Brain microvascular endothelial cell (primary cell): ENCODE results near the gene SNX9.

ENCODE experiments used
- DNase-seq: peaks from one replicate; pipeline ENCODE4 v3.0.0-alpha.2; 2020
- H3K27ac ChIP-seq: fragments of 250-450 bp; sonication (Bioruptor Pico); 2 replicates; pipeline ENCODE4 v1.5.1; 2020; ENCODE audit warnings: mild to moderate bottlenecking, moderate library complexity
- H3K27me3 ChIP-seq: fragments of 250-450 bp; sonication (Bioruptor Pico); replicated peaks from 2 replicates; pipeline ENCODE4 v1.5.1; 2020; ENCODE audit warnings: mild to moderate bottlenecking
- H3K36me3 ChIP-seq: fragments of 250-450 bp; sonication (Bioruptor Pico); replicated peaks from 2 replicates; pipeline ENCODE4 v1.5.1; 2020; ENCODE audit warnings: mild to moderate bottlenecking
- H3K4me3 ChIP-seq: 2 replicates; pipeline ENCODE4 v1.5.1; 2011; ENCODE audit warnings: low read depth, mild to moderate bottlenecking, control low read depth, low read length, moderate library complexity
- CTCF ChIP-seq: IDR thresholded peaks from 2 replicates; pipeline ENCODE4 v1.5.1; 2011; ENCODE audit warnings: low read depth, mild to moderate bottlenecking, moderate library complexity, low read length, control low read depth, inconsistent platforms; ENCODE audit errors: missing control alignments
- in situ Hi-C: cut with HindIII; loops from 2 replicates; pipeline ENCODE4 v1.10.0; 2017; ENCODE audit warnings: low sequenced_read_pairs, low pct_ligation_motif_present

The SNX9 gene

GRCh38 chr6:157813191-157813590 lies 9.9 kb upstream of the SNX9 start:
- DNase-seq, result no peak

GRCh38 chr6:157813750-157814455 lies 9.1 kb upstream of the SNX9 start:
- peak; percentile 54 for DNase-seq
- H3K36me3 ChIP-seq, result no peaks in the 10 kb centered on the region
- no peak overlapping the region for H3K4me3 ChIP-seq
- H3K27ac ChIP-seq, result peak overlapping the region; percentile 76
- in situ Hi-C loops, result no loop called here
- TF ChIP-seq CTCF, result no peak
- no peaks in the 10 kb centered on the region for H3K27me3 ChIP-seq

More at GRCh38 chr6:157813191-157813590, 9.9 kb upstream of the SNX9 start:
- Histone ChIP-seq H3K4me3 (no peak overlapping the region), H3K27ac (peak overlapping the region; percentile 76), H3K27me3 (no peaks in the 10 kb centered on the region), H3K36me3 (no peaks in the 10 kb centered on the region)
- in situ Hi-C loops, result no loop called here
- no peak for TF ChIP-seq CTCF

GRCh38 chr6:157814883-157815282 lies 8.2 kb upstream of the SNX9 start:
- no peak overlapping the region for H3K4me3 ChIP-seq
- in situ Hi-C loops, result no loop called here

GRCh38 chr6:157821342-157822033 lies 1.6 kb upstream of the SNX9 start:
- H3K27ac ChIP-seq, result no peak overlapping the region
- no peak overlapping the region for H3K4me3 ChIP-seq
- H3K36me3 ChIP-seq, result no peaks in the 10 kb centered on the region
- no peak for DNase-seq
- in situ Hi-C loops, result no loop called here
- H3K27me3 ChIP-seq, result no peaks in the 10 kb centered on the region
- TF ChIP-seq CTCF, result no peak

More at GRCh38 chr6:157814883-157815282, 8.2 kb upstream of the SNX9 start:
- Histone ChIP-seq H3K27me3 (no peaks in the 10 kb centered on the region), H3K27ac (no peak overlapping the region), H3K36me3 (no peaks in the 10 kb centered on the region)
- TF ChIP-seq CTCF, result no peak
- no peak for DNase-seq

- Histone ChIP-seq H3K27me3 (no peaks in the 10 kb centered on the region), H3K4me3 (peak overlapping the region; percentile 47), H3K27ac (peak overlapping the region; percentile 15), H3K36me3 (no peaks in the 10 kb centered on the region)
- DNase-seq, result no peak
- in situ Hi-C loops, result no loop called here
- TF ChIP-seq CTCF, result no peak
These were observed 623 bp upstream of the SNX9 start for GRCh38 chr6:157822245-157823000.
